Motor neuron (in vitro differentiated cells): Measurements from ENCODE around the gene SMG9. TPM values are rescaled to one million over a fixed set of nuclear protein-coding genes. Genes with fewer than 3 reads are reported as not detected.
A peak's percentile ranks its signal among the peaks of the same experiment; 100 is the strongest.
"Not testable (repeated sequence)": the region's sequence is repeated elsewhere in the genome, so short reads cannot be mapped to it uniquely, and the experiment has no call there.

Source experiments
- ATAC-seq, 8 experiments: fragments of 200-7000 bp; cut with Tn5 transposase; replicated peaks in 6 of 8; 2 replicates each; pipeline ENCODE4 v1.8.0; 2021; ENCODE audit warnings: mild to moderate bottlenecking in 8 of 8, moderate library complexity in 8 of 8
- H3K27ac ChIP-seq, 2 donors: fragments of 250-450 bp; sonication (Bioruptor Pico); 2 replicates each; pipeline ENCODE4 v1.9.0; 2021; ENCODE audit warnings: antibody characterized with exemption in 2 of 2, mild to moderate bottlenecking in 2 of 2, moderate library complexity in 1 of 2
- H3K4me1 ChIP-seq, 2 donors: fragments of 250-450 bp; sonication (Bioruptor Pico); replicated peaks in 1 of 2; 2 replicates each; pipeline ENCODE4 v1.6.1; 2021; ENCODE audit warnings: antibody characterized with exemption in 2 of 2, mild to moderate bottlenecking in 2 of 2, moderate library complexity in 1 of 2
- H3K4me3 ChIP-seq, 5 donors: fragments of 250-450 bp; sonication (Bioruptor Pico); 2 replicates each; pipeline ENCODE4 v1.9.0; 2021; ENCODE audit warnings: antibody characterized with exemption in 5 of 5, mild to moderate bottlenecking in 5 of 5, moderate library complexity in 4 of 5
- WGBS, 10 experiments: fragments of 450-650 bp; shearing (Covaris generic); methylation state at CpG; one replicate each; pipeline ENCODE4 v1.0.0; 2022; 5-methylcytosine and 5-hydroxymethylcytosine counted together
- in situ Hi-C, 9 experiments: fragments of 400-800 bp; cut with MboI; loops; one replicate each; pipeline ENCODE4 v1.15.0; 2021; ENCODE audit warnings: low sequenced_read_pairs in 9 of 9, low pct_unique_long_range_greater_than_20kb in 2 of 9; ENCODE audit not compliant: unreplicated experiment in 9 of 9
- total RNA-seq, 8 experiments: library from RNA; unstranded; fragments of 300-600 nt; gene quantifications; 2 replicates each; pipeline versions ENCODE4 v1.2.3 to v1.2.4, GENCODE V29; 2022

SMG9 gene
- total RNA-seq, 8 experiments from 2014 or later = 15.1 to 46.1 (median 25.0) TPM

GRCh38 chr19:43688059-43688701, 66.6 kb downstream of the SMG9 start:
- Histone ChIP-seq H3K4me3 (no peak overlapping the region), H3K4me1 (no peaks in the 10 kb centered on the region), H3K27ac (no peak overlapping the region)
- WGBS, 10 experiments = 40 to 87% (median 80%) methylated on average over 1 to 8 of the region's 10 CpGs; no CpG with 5 or more reads in 2 of the 10 experiments
- in situ Hi-C loops = no loop called here
- no peak for ATAC-seq

- Histone ChIP-seq H3K4me1 (no peaks in the 10 kb centered on the region), H3K27ac (no peak overlapping the region), H3K4me3 (no peak overlapping the region)
- in situ Hi-C loops = no loop called here
- WGBS, 10 experiments = no CpG with 5 or more reads among the region's 1 CpG
- ATAC-seq = peak in 4 of 8 experiments; percentile 10 to 73 (median 38)
These were observed 67.1 kb downstream of the SMG9 start for GRCh38 chr19:43687660-43687997.

GRCh38 chr19:43684326-43684725, 70.4 kb downstream of the SMG9 start:
- no peak overlapping the region for H3K4me3 ChIP-seq
- WGBS, 10 experiments = 57 to 80% (median 67%) methylated on average over 1 of the region's 1 CpG; no CpG with 5 or more reads in 7 of the 10 experiments
- in situ Hi-C loops = no loop called here
- H3K27ac ChIP-seq = no peak overlapping the region
- no peaks in the 10 kb centered on the region for H3K4me1 ChIP-seq
- no peak for ATAC-seq

- Histone ChIP-seq H3K4me3 (no peak overlapping the region), H3K27ac (no peak overlapping the region), H3K4me1 (no peaks in the 10 kb centered on the region)
- in situ Hi-C loops = no loop called here
- no peak for ATAC-seq
- 80% methylated on average over 1 of the region's 2 CpGs; no CpG with 5 or more reads in 9 of the 10 experiments for WGBS, 10 experiments
These were observed 70.9 kb downstream of the SMG9 start for GRCh38 chr19:43683905-43684304.

- ATAC-seq = no peak
- 42 to 76% (median 57%) methylated on average over 3 to 7 of the region's 11 CpGs; no CpG with 5 or more reads in 1 of the 10 experiments for WGBS, 10 experiments
- in situ Hi-C loops = no loop called here
These were observed 71.7 kb downstream of the SMG9 start for GRCh38 chr19:43682824-43683661.

GRCh38 chr19:43682269-43682668, 72.5 kb downstream of the SMG9 start:
- in situ Hi-C loops = not testable (repeated sequence)

More at GRCh38 chr19:43682824-43683661, 71.7 kb downstream of the SMG9 start:
- Histone ChIP-seq H3K4me1 (no peaks in the 10 kb centered on the region), H3K27ac (no peak overlapping the region), H3K4me3 (no peak overlapping the region)

GRCh38 chr19:43681821-43682220, 72.9 kb downstream of the SMG9 start:
- no peak for ATAC-seq
- Histone ChIP-seq H3K4me3 (no peak overlapping the region), H3K27ac (no peak overlapping the region), H3K4me1 (no peaks in the 10 kb centered on the region)
- 40 to 84% (median 68%) methylated on average over 1 to 5 of the region's 5 CpGs; no CpG with 5 or more reads in 3 of the 10 experiments for WGBS, 10 experiments
- in situ Hi-C loops = no loop called here

More at GRCh38 chr19:43682269-43682668, 72.5 kb downstream of the SMG9 start:
- not testable (repeated sequence) for H3K27ac ChIP-seq, ATAC-seq, H3K4me3 ChIP-seq, H3K4me1 ChIP-seq
- 59 to 97% (median 83%) methylated on average over 1 to 5 of the region's 5 CpGs; no CpG with 5 or more reads in 1 of the 10 experiments for WGBS, 10 experiments

- Histone ChIP-seq H3K4me1 (no peaks in the 10 kb centered on the region), H3K27ac (no peak overlapping the region), H3K4me3 (no peak overlapping the region)
- 50 to 100% (median 86%) methylated on average over 1 to 9 of the region's 11 CpGs for WGBS, 10 experiments
- in situ Hi-C loops = no loop called here
- ATAC-seq = peak in 2 of 8 experiments; percentile 20 to 86
These were observed 76.1 kb downstream of the SMG9 start for GRCh38 chr19:43678512-43679261.

Other genes with a start within 250 kb of the SMG9 start
- gene ETHE1, start 227.8 kb downstream of the SMG9 start, total RNA-seq = 10 to 100 TPM; 11.5 to 70.2 (median 22.1) TPM
- 1 to 10 TPM in 4 of 8 experiments, under 1 TPM in 4; 0.46 to 2.4 (median 1.0) TPM for gene ZNF575, start 221.8 kb downstream of the SMG9 start, total RNA-seq
- 10 to 100 TPM in 7 of 8 experiments, 1 to 10 TPM in 1; 7.2 to 62.1 (median 30.1) TPM for gene XRCC1, start 179.4 kb downstream of the SMG9 start, total RNA-seq
- gene PINLYP, start 179.2 kb downstream of the SMG9 start, total RNA-seq = 10 to 100 TPM in 2 of 8 experiments, 1 to 10 TPM in 5, under 1 TPM in 1; 0.64 to 22.4 (median 3.0) TPM
- gene IRGQ, start 158.8 kb downstream of the SMG9 start, total RNA-seq = 10 to 100 TPM; 17.2 to 46.5 (median 29.0) TPM
- 10 to 100 TPM in 5 of 8 experiments, 1 to 10 TPM in 3; 8.0 to 19.0 (median 11.8) TPM for gene ZNF576, start 158.4 kb downstream of the SMG9 start, total RNA-seq
- 1 to 10 TPM in 2 of 8 experiments, under 1 TPM in 6; 0.60 to 2.3 (median 0.77) TPM for gene SRRM5, start 142.9 kb downstream of the SMG9 start, total RNA-seq
- gene ZNF428, start 135.3 kb downstream of the SMG9 start, total RNA-seq = 100 to 1,000 TPM in 2 of 8 experiments, 10 to 100 TPM in 6; 17.4 to 166 (median 84.4) TPM
- gene CADM4, start 115.1 kb downstream of the SMG9 start, total RNA-seq = 10 to 100 TPM in 6 of 8 experiments, 1 to 10 TPM in 2; 1.0 to 91.6 (median 70.8) TPM
- 10 to 100 TPM in 2 of 8 experiments, 1 to 10 TPM in 5, under 1 TPM in 1; 0.60 to 23.6 (median 5.3) TPM for gene PLAUR, start 84.8 kb downstream of the SMG9 start, total RNA-seq
- under 1 TPM in 4 of 8 experiments, not detected in 4; 0.05 to 0.81 (median 0.19) TPM for gene IRGC, start 38.9 kb downstream of the SMG9 start, total RNA-seq
- 1 to 10 TPM in 3 of 8 experiments, under 1 TPM in 5; 0.11 to 7.4 (median 0.58) TPM for gene KCNN4, start 26.0 kb upstream of the SMG9 start, total RNA-seq
- gene LYPD5, start 47.5 kb upstream of the SMG9 start, total RNA-seq = 1 to 10 TPM in 4 of 8 experiments, under 1 TPM in 4; 0.05 to 2.4 (median 1.1) TPM
- gene ZNF283, start 72.4 kb upstream of the SMG9 start, total RNA-seq = 10 to 100 TPM in 7 of 8 experiments, 1 to 10 TPM in 1; 4.0 to 36.9 (median 13.8) TPM
- gene ZNF404, start 129.0 kb upstream of the SMG9 start, total RNA-seq = 10 to 100 TPM in 1 of 8 experiments, 1 to 10 TPM in 6, under 1 TPM in 1; 0.67 to 11.5 (median 4.5) TPM
- gene ZNF45, start 180.3 kb upstream of the SMG9 start, total RNA-seq = 10 to 100 TPM in 6 of 8 experiments, 1 to 10 TPM in 2; 7.7 to 24.6 (median 13.1) TPM
- gene ZNF221, start 196.3 kb upstream of the SMG9 start, total RNA-seq = 10 to 100 TPM in 4 of 8 experiments, 1 to 10 TPM in 4; 3.9 to 12.1 (median 10.0) TPM
- gene ZNF155, start 229.2 kb upstream of the SMG9 start, total RNA-seq = 10 to 100 TPM in 3 of 8 experiments, 1 to 10 TPM in 5; 5.1 to 12.2 (median 7.7) TPM
- gene ZNF230, start 248.0 kb upstream of the SMG9 start, total RNA-seq = 1 to 10 TPM; 2.8 to 5.0 (median 3.7) TPM